ENCODE measurements around the gene PRKG1.
"Not testable (repeated sequence)": the region's sequence is repeated elsewhere in the genome, so short reads cannot be mapped to it uniquely, and the experiment has no call there.

PRKG1 gene

DNA sequence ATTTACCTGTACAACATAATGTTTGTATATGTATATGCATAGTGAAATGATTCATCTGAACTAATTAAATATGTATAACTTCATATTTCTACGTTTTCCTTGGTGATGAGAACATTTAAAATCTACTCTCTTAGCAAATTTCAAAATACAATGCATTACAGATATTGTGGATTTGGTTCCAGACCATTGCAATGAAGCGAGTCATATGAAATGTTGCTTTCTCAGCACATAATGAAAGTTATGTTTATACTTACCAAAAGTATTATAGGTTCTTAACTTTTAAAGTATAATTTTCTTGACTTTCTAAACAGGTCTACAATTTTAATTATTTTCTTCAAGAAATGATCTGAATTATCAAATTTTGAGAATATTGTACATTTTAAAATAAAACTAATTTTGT lies 435.9 kb downstream of the PRKG1 start:
- no peak for DNase-seq (ENCODE audit: low read depth)

- DNase-seq (ENCODE audit: low read depth): no peak
Observed at GRCh38 chr10:51521605-51522004, 447.3 kb downstream of the PRKG1 start.

- no peak for DNase-seq (ENCODE audit: low read depth)
Observed at GRCh38 chr10:51522858-51523257, 448.6 kb downstream of the PRKG1 start.

DNA sequence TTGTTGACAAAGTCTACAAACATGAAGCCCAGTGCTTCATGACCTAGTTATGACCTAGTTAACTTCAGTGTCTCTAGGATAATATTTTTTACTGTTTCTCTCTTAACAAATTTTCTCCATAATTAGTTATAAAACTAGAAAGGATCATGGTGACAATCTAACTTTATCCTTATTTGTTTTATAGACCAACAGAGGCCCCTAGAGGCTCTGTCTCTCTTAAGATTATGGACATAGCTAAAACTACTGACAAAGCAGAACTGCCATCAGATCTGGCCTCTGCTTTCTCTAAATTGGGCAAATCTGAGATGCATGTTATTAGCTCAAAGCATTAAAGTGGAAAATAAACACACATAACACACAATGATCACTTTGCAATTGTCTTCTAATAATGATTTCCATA lies 449.2 kb downstream of the PRKG1 start:
- DNase-seq (ENCODE audit: low read depth): no peak

DNA sequence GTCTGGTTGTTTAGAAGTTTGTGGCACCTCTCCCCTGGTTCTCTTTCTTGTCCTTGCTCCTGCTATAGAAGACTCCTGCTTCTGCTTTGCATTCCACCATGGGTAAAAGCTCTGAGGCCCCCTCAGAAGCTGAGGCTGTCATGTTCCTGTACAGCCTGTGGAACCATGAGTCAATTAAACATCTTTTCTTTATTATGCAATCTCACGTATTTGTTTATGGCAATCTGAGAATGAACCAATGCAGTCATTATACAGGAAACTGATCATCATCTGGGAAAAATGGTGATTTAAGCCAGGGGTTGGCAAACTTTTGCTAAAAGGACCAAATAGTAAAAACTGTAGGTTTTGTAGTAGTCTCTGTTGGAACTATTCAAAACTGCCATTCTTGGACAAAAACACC lies 449.8 kb downstream of the PRKG1 start:
- no peak for DNase-seq (ENCODE audit: low read depth)

GRCh38 chr10:51527522-51528219 lies 453.4 kb downstream of the PRKG1 start:
- no peak for DNase-seq (ENCODE audit: low read depth)

DNA sequence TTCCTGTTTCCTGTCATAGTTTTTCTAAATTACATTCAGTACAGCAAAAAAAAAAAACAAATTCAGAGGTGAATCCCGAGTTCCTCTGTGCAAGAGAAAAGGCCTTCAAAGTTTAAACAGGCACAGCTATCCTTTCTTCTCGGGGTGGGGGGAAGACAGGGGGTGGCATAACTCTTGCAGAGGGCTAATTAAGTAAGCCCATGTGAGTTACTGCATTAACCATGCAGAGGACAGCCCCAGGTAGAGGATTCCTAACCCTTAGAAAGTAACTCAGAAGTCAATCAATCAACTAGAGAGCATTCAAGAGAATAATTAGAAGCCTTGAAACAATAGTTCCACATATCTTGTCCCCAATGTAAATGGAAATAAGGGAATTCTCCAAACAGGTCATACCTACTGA lies 454.2 kb downstream of the PRKG1 start:
- DNase-seq (ENCODE audit: low read depth): no peak

GRCh38 chr10:51530541-51530940 lies 456.3 kb downstream of the PRKG1 start:
- DNase-seq (ENCODE audit: low read depth): no peak

GRCh38 chr10:51532044-51532443 lies 457.8 kb downstream of the PRKG1 start:
- DNase-seq (ENCODE audit: low read depth): no peak

DNA sequence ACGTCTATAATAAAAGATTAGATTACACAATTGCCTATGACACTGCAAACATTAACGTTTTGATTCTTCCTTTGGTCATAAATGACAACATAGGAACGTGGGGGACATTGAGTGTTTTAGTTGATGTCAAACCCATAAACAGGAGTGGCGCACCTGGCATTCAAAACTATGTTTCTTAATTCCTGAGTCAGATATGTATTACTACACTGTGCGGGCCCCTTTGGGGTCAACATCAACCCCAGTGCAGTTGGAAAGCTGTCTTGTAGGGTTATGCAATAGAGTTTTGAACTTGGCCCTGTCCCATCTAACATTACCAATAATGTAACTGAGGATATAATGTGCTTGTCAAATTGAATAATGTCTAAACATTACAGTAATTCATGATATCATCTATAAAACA lies 468.6 kb downstream of the PRKG1 start:
- no peak for DNase-seq (ENCODE audit: low read depth)

DNA sequence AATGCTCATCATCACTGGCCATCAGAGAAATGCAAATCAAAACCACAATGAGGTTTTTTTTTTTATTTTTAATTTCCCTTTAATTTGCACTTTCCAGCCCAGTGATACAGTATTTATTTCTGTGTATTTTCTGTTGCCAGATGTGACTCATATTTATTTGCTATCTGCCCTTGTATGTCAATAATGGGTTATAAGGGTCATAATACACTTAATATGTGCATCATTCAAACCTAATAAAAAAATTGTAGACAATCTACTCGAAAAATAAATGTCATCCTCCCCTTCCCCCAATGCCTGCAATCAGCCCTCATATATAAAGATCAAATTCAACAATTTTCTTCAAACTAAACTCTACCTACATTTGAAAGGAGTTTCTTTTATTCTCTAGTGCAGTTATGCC lies 470.6 kb downstream of the PRKG1 start:
- DNase-seq (ENCODE audit: low read depth): no peak

- no peak for DNase-seq (ENCODE audit: low read depth)
Observed at GRCh38 chr10:51547941-51548340, 473.7 kb downstream of the PRKG1 start.

DNA sequence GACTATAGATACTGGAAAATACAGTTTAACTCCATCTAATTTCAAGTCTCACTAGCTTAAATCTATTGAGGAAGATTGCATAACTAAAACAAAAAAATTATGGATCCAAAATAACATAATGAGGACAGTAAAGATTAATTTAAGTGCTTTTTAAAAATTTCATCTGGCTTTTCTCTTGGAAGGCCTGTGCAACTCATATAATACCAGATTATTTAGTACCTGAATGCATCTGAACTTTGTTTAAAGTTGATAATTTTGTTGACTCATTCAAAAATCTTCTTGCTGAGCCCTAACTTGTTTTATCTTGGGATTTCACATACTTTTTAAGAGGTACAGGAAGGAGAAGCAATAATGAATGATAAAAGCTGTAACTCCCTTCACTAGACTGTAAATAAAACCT lies 478.6 kb downstream of the PRKG1 start:
- DNase-seq (ENCODE audit: low read depth): no peak

GRCh38 chr10:51564896-51565510 lies 490.7 kb downstream of the PRKG1 start:
- DNase-seq (ENCODE audit: low read depth): no peak

DNA sequence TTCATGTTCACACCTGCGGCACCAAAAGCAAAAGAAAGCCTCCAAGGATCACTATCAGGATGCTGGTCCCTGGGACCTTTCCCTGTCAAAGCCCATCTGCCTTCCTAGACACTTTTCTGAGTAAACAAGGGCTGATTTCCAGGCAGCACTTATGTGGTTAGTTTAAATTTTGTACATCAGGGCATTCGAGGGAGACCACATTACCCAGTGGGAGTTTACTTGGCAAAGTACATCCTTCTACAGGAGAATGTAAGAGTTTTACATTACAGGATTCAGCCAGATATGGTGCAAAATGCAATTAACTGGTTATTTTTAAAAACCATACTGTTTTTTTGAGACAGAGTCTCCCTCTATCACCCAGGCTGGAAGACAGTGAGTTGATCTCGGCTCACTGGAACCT lies 493.0 kb downstream of the PRKG1 start:
- DNase-seq (ENCODE audit: low read depth): no peak

DNA sequence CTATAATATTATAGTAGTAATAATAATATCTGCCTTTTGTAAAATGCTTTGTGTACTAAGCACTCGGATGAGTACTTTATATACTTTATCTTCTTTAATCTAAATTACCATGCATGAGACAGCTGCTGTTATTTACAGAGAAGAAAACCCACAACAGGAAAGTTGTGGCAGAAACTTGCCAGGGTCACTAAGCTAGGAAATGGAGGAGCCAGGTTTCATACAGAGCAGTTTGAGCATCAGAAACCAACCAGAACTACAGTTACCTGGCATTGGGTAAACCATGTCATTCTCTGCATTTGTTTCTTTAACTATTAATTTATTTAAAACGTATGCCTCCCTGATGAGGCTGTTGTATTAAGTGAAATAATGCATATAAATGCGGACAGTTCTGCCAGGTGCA lies 495.2 kb downstream of the PRKG1 start:
- no peak for DNase-seq (ENCODE audit: low read depth)

GRCh38 chr10:51574248-51575048 lies 500.2 kb downstream of the PRKG1 start:
- no peak for DNase-seq (ENCODE audit: low read depth)

DNA sequence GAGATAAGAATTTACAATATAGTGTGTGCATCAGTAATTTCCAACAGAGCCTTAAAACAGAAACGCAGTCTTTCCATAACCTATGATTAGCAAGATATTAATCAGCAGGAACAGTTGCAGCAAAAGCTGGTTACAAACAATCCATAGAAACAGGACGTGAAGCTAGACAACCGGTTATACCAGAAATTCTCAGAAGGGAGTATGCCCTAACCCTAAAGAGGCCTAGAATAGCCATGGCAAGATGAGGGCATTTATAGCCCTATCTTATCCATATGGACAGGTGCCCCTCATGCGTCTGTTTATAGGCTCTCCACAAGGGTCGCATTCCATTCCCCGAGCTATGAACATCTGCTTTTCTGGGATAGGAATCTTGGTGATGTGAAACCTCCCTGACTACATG lies 506.9 kb downstream of the PRKG1 start:
- DNase-seq (ENCODE audit: low read depth): not testable (repeated sequence)

- no peak for DNase-seq (ENCODE audit: low read depth)
Observed at GRCh38 chr10:51583976-51584375, 509.7 kb downstream of the PRKG1 start.

- DNase-seq (ENCODE audit: low read depth): no peak
Observed at GRCh38 chr10:51585742-51586141, 511.5 kb downstream of the PRKG1 start.

- DNase-seq (ENCODE audit: low read depth): no peak
Observed at GRCh38 chr10:51588984-51589383, 514.7 kb downstream of the PRKG1 start.

- DNase-seq (ENCODE audit: low read depth): no peak
Observed at GRCh38 chr10:51590818-51591217, 516.5 kb downstream of the PRKG1 start.

GRCh38 chr10:51596695-51597094 lies 522.4 kb downstream of the PRKG1 start:
- no peak for DNase-seq (ENCODE audit: low read depth)

All from activated T-helper 1 cell treated with Interleukin-2 at 50 U/mL for 16 hours (primary cell).